Right lobe of liver (tissue), 6 donors: ENCODE data around the gene ABHD1. TPM values are rescaled to one million over a fixed set of nuclear protein-coding genes. Genes with fewer than 3 reads are reported as not detected.

Experiments
- ATAC-seq, 4 donors: fragments of 200-7000 bp; cut with Tn5 transposase; one replicate each; pipeline ENCODE4 v1.9.1; 2020; ENCODE audit warnings: mild to moderate bottlenecking in 4 of 4, moderate library complexity in 4 of 4
- DNase-seq, 3 donors: peaks; one replicate each; pipeline ENCODE4 v3.0.0-alpha.2; 2020
- H3K27ac ChIP-seq, 3 donors: fragments of 200-600 bp; one replicate each; pipeline ENCODE4 v1.8.0; 2022
- H3K27me3 ChIP-seq, 2 donors: fragments of 200-600 bp; one replicate each; pipeline ENCODE4 v1.8.0; 2022
- H3K36me3 ChIP-seq, 4 donors: fragments of 200-600 bp; sonication (generic) in 1 of 4; one replicate each; pipeline versions ENCODE4 v1.5.1 to v1.8.0; 2017 to 2022; ENCODE audit warnings: control low read depth in 1 of 4
- H3K4me1 ChIP-seq, 4 donors: fragments of 200-600 bp; sonication (generic) in 1 of 4; one replicate each; pipeline versions ENCODE4 v1.5.1 to v1.8.0; 2017 to 2022; ENCODE audit warnings: control low read depth in 1 of 4
- H3K4me3 ChIP-seq, 3 donors: fragments of 200-600 bp; one replicate each; pipeline ENCODE4 v1.8.0; 2022
- H3K9me3 ChIP-seq, 4 donors: fragments of 200-600 bp; sonication (generic) in 1 of 4; one replicate each; pipeline versions ENCODE4 v1.5.1 to v1.8.0; 2017 to 2022; ENCODE audit warnings: control low read depth in 1 of 4
- CTCF ChIP-seq, 4 donors: fragments of 200-600 bp in 3 of 4; fragments of 450-650 bp in 1 of 4; IDR thresholded peaks; one replicate each; pipeline versions ENCODE4 v1.5.1 to v1.8.0; 2016 to 2022; ENCODE audit warnings: antibody characterized with exemption in 4 of 4, mild to moderate bottlenecking in 2 of 4
- POLR2A ChIP-seq: fragments of 450-650 bp; IDR thresholded peaks from one replicate; pipeline ENCODE4 v1.6.1; 2017; ENCODE audit warnings: antibody characterized with exemption, mild to moderate bottlenecking
- WGBS: methylation state at CpG from one replicate; pipeline ENCODE4 v1.1.6; 2018; ENCODE audit warnings: low coverage, low lambda C conversion rate; ENCODE audit not compliant: insufficient coverage; ENCODE audit errors: missing lambda C conversion rate; 5-methylcytosine and 5-hydroxymethylcytosine counted together
- intact Hi-C, 2 donors: fragments of 100-400 bp; cut with DNase I; formaldehyde crosslinking; loops; one replicate each; pipeline versions ENCODE4 v1.11.2 to v1.14.1; 2022
- total RNA-seq, 6 experiments: library from RNA; depleted of rRNA in 2 of 6; stranded (reverse); fragments of >200 nt in 2 of 6; fragmentation: NEBNext Ultra II Directional in 3 of 6; extraction: Animal tissue kit (Norgen Biotek cat#: 25700) in 3 of 6; gene quantifications; one replicate each; pipeline versions ENCODE4 v1.1.0 to v1.2.4, GENCODE V29; 2016 to 2023
- donor health status: DM: no; HTN: yes; CAD: no.
- donor health status: DM: no; HTN: no; CAD: no.
- donor health status: DM: no; HTN: no; CAD: no.
- donor health status: DM: no; HTN: yes; CAD: no.
- donor health status: DM: no; HTN: yes; CAD: no.

The ABHD1 gene
- total RNA-seq, 6 experiments from 2014 or later = 0.74 to 3.2 (median 1.1) TPM

DNA sequence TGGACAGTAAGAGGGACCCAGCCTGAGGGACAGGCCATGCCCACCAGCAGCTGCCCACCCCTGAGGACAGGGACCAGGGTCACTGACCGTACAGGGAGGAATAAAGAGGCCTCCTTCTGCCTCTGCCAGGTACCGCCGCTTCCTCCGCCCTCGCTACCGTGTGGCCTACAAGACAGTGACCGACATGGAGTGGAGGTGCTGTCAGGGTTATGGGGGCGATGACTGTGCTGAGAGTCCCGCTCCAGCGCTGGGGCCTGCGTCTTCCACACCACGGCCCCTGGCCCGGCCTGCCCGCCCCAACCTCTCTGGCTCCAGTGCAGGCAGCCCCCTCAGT is 43.0 kb upstream of the ABHD1 start:
- Histone ChIP-seq H3K4me1 (peaks cover 0 to 14% (median 5%) of the 10 kb centered on the region in 4 donors), H3K27me3 (no peaks in the 10 kb centered on the region), H3K9me3 (no peaks in the 10 kb centered on the region), H3K27ac (peak overlapping the region in 1 of 3 donors; percentile 55), H3K4me3 (peak overlapping the region in 1 of 3 donors; percentile 21), H3K36me3 (no peaks in the 10 kb centered on the region)
- intact Hi-C loops = loop anchor here in 1 of 2 donors (10.0 kb wide), 2 partner anchors 56 to 116 kb away; no protein-coding TSS in a partner anchor
- DNase-seq (no peak), ATAC-seq (no peak)
- no peak for TF ChIP-seq CTCF (IDR thresholded peaks at IDR 0.05)
- TF ChIP-seq POLR2A = no peak
- 67% methylated on average over 7 of the region's 14 CpGs for WGBS

DNA sequence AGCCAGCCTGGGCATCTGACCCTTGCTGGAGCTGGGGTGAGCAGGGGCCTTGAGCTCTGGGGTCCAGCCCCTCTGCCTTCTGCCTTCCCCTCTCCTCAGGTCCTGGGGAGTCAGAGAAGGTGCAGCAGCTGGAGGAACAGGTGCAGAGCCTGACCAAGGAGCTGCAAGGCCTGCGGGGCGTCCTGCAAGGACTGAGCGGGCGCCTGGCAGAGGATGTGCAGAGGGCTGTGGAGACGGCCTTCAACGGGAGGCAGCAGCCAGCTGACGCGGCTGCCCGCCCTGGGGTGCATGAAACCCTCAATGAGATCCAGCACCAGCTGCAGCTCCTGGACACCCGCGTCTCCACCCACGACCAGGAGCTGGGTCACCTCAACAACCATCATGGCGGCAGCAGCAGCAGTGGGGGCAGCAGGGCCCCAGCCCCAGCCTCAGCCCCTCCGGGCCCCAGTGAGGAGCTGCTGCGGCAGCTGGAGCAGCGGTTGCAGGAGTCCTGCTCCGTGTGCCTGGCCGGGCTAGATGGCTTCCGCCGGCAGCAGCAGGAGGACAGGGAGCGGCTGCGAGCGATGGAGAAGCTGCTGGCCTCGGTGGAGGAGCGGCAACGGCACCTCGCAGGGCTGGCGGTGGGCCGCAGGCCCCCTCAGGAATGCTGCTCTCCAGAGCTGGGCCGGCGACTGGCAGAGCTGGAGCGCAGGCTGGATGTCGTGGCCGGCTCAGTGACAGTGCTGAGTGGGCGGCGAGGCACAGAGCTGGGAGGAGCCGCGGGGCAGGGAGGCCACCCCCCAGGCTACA is 41.4 kb upstream of the ABHD1 start:
- Histone ChIP-seq H3K4me3 (no peak overlapping the region), H3K27ac (peak overlapping the region in 2 of 3 donors; percentile 17 to 63), H3K4me1 (peaks cover 0 to 16% (median 5%) of the 10 kb centered on the region in 4 donors), H3K27me3 (no peaks in the 10 kb centered on the region), H3K36me3 (no peaks in the 10 kb centered on the region), H3K9me3 (no peaks in the 10 kb centered on the region)
- TF ChIP-seq POLR2A (no peak), CTCF (IDR thresholded peaks at IDR 0.05) (no peak)
- ATAC-seq (no peak), DNase-seq (no peak)
- intact Hi-C loops = loop anchor here in 1 of 2 donors (10.0 kb wide), 2 partner anchors 57 to 117 kb away; no protein-coding TSS in a partner anchor
- 80% methylated on average over 1 of the region's 38 CpGs for WGBS

DNA sequence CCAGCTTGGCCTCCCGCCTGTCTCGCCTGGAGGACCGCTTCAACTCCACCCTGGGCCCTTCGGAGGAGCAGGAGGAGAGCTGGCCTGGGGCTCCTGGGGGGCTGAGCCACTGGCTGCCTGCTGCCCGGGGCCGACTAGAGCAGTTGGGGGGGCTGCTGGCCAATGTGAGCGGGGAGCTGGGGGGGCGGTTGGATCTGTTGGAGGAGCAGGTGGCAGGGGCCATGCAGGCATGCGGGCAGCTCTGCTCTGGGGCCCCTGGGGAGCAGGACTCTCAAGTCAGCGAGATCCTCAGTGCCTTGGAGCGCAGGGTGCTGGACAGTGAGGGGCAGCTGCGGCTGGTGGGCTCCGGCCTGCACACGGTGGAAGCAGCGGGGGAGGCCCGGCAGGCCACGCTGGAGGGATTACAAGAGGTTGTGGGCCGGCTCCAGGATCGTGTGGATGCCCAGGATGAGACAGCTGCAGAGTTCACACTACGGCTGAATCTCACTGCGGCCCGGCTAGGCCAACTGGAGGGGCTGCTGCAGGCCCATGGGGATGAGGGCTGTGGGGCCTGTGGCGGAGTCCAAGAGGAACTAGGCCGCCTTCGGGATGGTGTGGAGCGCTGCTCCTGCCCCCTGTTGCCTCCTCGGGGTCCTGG is 40.7 kb upstream of the ABHD1 start:
- no peaks in the 10 kb centered on the region for H3K9me3 ChIP-seq
- DNase-seq (no peak), ATAC-seq (no peak)
- WGBS = no CpG with 5 or more reads among the region's 27 CpGs
- intact Hi-C loops = loop anchor here in 1 of 2 donors (10.0 kb wide), 2 partner anchors 58 to 118 kb away; no protein-coding TSS in a partner anchor
- H3K27me3 ChIP-seq = no peaks in the 10 kb centered on the region
- no peak overlapping the region for H3K4me3 ChIP-seq
- H3K4me1 ChIP-seq = peaks cover 0 to 16% (median 5%) of the 10 kb centered on the region in 4 donors
- no peak overlapping the region for H3K27ac ChIP-seq
- TF ChIP-seq CTCF (IDR thresholded peaks at IDR 0.05) (no peak), POLR2A (no peak)
- no peaks in the 10 kb centered on the region for H3K36me3 ChIP-seq

DNA sequence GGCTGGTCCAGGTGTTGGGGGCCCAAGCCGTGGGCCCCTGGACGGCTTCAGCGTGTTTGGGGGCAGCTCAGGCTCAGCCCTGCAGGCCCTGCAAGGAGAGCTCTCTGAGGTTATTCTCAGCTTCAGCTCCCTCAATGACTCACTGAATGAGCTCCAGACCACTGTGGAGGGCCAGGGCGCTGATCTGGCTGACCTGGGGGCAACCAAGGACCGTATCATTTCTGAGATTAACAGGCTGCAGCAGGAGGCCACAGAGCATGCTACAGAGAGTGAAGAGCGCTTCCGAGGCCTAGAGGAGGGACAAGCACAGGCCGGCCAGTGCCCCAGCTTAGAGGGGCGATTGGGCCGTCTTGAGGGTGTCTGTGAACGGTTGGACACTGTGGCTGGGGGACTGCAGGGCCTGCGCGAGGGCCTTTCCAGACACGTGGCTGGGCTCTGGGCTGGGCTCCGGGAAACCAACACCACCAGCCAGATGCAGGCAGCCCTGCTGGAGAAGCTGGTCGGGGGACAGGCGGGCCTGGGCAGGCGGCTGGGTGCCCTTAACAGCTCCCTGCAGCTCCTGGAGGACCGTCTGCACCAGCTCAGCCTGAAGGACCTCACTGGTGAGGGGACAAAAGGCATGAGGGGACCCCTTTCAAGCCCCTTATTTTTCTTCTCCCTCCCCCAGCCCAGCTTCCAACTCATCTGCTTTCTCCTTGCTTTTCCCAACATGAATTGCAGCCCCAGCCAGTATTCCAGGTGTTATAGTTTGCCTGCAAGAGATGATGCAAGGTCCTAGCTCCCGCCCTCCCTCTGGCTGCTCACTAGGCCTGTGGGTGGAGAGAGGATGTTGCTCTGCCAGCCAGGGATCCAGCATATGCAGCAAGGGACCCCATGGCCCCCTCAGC is 40.0 kb upstream of the ABHD1 start:
- 100% methylated on average over 1 of the region's 20 CpGs for WGBS
- DNase-seq = peak in 1 of 3 donors; percentile 31

More for the DNA sequence above, 40.0 kb upstream of the ABHD1 start:
- no peaks in the 10 kb centered on the region for H3K36me3 ChIP-seq
- ATAC-seq = no peak
- no peaks in the 10 kb centered on the region for H3K27me3 ChIP-seq
- no peak overlapping the region for H3K27ac ChIP-seq
- peaks cover 0 to 16% (median 5%) of the 10 kb centered on the region in 4 donors for H3K4me1 ChIP-seq
- intact Hi-C loops = loop anchor here in 1 of 2 donors (10.0 kb wide), 2 partner anchors 59 to 119 kb away; no protein-coding TSS in a partner anchor
- H3K4me3 ChIP-seq = no peak overlapping the region
- TF ChIP-seq POLR2A (no peak), CTCF (IDR thresholded peaks at IDR 0.05) (no peak)
- H3K9me3 ChIP-seq = no peaks in the 10 kb centered on the region
